GM18520 (cell line): ENCODE results near the gene OR1D5.
"Not testable (repeated sequence)": the region's sequence is repeated elsewhere in the genome, so short reads cannot be mapped to it uniquely, and the experiment has no call there.

Source experiments
- ATAC-seq: cut with Tn5 transposase; IDR thresholded peaks from one replicate; pipeline ENCODE4 v1.9.1; 2021; ENCODE audit not compliant: unreplicated experiment

The OR1D5 gene

DNA sequence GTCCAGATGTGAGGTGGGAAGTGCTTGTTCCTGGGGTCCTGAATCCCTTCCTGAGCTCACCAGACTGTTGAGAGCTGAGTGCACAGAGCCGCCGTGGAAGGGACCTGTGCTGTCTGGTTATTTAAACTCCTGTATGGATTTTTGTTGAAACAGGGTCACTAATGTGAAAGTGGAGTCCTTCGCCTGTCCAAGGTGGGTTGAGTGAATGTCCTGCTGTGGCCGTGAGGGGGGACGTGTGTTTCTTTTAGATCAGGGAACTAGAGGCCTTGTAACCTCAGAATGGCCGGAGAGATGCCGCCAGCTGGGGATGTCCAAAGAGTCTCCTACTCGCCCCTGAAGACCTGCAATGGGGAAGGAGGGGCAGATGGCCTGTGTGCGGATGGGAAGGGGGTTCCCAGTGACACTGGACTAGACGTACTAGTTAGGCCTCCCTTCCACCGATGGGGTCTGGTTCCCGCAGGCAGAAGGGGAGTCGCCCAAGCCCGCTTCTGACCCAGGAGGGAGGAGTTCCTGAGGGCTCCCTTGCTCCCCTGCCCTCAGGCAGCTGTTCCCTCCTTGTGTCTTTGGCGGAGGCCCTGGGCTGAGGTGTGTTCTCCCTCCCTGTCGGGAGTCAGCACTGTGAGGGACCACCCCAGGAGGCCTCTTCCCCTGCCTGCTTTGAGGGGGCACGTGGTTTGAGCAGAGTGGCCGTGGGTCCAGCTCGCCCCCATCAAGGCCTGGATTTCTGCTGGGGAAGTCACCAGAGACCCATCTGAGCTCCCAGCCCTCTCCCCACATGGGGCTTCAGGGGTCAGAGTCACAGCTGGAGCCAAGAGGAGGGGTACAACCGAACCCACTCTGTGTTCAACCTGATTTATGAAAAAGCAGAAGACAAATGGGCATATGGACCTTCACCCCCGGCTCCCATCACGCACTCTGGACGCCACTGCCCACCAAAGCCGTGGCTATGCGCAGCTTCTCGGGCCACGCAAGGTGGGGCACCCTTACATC, 30.9 kb downstream of the OR1D5 start:
- no peak for ATAC-seq

DNA sequence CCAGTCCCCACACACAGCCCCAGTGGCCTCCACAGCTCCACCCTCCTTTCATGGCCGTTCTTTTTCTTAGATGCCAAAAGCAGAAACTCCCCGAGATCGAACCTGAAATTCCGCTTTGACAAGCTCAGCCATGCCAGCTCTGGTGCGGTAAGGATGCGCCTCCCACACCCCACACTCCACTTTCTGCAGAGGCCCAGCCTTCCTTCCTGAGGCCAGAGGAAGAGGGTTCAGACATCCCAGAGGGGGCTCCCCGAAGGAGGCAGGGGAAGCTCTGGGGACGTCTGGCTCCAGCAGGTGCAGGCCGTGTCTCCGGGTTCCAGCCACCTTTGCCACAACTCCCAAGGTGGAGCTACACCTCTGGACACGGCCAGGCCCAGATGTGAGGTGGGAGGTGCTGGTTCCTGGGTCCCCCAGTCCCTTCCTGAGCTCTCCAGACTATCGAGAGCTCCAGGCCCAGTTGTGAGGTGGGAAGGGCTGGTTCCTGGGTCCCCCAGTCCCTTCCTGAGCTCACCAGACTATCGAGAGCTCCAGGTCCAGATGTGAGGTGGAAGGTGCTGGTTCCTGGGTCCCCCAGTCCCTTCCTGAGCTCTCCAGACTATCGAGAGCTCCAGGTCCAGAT, 32.4 kb downstream of the OR1D5 start:
- not testable (repeated sequence) for ATAC-seq

DNA sequence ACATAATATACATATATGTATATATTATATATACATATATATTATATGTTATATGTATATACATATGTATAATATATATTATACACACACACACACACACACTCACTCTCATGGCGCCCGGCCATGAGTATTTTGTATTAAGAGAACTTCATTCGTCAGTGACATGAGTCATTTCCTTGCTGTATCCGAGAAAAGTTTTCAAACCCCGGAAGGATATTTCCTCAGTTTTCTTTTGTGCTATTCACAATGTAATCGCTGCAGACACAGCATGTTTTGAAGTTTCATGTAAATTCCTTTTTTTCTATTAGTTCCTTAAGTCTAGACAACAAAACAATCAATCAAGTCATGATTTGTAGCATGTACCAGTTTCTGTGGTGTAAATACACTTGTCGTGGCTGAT, 33.3 kb downstream of the OR1D5 start:
- ATAC-seq: no peak

DNA sequence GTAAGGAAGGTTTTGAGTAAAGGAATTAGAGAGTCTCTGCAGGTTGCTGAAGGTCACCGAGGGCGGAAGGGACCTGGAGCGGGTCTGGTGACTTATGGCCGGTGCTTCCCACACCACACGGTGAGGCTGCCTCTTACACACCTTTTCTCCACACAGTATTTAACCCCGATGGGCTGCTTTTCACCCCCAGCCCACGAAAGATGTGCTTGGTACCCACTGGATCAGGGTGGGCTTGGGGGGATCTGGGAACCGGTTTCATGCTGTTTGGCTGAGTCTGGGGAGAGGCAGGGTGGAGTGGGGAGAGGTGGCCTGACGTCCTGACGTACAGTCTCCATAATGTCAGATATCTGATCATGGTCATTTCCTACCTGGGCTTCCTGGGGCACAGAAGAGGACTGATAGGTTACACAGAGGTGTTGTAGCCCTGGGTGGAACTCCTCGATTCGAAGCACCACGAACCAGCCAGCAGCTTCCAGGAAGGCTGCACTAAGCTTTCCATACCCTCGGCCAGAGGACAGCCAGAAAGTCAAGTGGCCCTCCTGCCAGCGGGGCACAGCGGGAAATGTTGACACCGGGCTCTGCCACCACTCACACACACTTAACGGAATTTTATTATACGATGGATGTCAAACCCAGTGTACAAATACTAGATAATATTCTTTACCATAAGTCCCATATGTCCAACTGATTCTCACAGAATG, 34.0 kb downstream of the OR1D5 start:
- no peak for ATAC-seq

DNA sequence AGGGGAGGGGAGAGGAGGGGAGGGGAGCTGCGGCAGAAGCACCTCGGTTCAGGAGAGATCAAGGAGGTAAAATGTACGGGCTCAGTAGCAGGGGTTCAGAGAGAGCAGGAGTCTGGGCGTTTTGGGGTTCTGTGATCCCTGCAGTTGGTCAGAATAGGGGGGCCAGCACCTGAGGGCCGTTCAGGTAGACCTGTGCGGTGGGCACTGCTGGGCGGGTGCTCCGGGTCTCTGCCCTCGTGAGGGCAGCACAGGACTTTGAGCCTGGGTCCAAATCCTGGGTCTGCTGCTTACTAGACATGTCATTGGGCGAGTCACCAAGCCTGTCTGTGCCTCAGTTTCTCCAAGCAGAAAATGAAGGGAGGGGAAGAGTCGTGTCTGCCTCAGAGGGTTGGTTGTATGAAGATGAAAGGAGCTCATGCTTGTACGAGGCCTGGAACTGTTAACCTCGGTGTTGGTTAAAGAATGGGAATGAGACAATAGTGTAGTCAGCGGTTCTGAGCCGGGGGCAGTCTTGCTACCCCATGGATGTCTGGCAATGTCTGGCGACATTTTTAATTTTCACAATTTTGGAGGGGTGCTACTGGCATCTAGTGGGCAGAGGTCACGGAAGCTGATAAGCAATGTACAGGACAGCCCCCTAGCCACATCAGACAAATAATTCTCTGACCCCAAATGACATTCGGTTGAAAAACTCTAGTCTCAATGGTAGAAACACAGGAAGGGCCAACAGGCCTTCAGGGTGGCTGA, 35.4 kb downstream of the OR1D5 start:
- ATAC-seq: no peak

DNA sequence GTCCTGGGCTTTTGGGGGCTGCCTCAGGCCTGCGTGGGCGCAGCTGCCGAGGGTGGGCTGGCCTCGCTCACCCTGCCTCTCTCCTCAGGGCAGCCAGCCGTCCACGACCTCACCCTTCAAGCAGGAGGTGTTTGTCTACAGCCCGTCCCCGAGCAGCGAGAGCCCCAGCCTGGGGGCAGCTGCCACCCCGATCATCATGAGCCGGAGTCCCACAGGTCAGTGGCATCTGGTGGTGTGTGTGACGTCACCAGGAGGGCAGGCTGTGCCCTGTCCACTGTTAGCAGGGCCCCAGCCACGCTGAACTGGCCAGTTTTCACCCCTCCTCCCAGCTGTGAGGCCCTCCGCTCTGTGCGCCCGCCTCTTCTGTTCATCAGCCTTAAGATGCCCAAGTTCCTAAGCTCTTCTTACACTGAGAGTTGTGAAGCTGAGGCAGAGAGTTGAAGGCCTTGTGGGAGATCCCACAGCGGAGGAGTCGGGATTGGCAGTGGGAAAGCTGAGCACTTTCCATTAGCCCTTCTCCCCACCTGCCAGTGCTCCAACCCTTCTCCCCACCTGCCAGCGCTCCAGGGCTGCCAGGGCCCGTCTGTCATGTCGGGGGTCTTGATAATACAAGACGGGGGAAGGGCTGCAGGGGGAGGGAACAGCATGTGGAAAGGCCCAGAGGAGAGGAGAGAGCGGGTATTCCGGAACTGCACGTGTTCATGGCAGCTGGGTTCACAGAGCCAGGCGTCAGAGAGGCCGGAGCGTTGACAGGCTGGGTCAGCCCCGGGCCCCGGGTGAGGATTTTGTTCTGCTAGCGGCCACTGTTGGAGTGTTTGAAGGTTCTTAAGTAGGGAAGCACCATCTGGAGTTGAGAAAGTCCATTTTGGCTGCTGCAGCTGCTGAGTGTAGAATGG, 36.3 kb downstream of the OR1D5 start:
- ATAC-seq: no peak

DNA sequence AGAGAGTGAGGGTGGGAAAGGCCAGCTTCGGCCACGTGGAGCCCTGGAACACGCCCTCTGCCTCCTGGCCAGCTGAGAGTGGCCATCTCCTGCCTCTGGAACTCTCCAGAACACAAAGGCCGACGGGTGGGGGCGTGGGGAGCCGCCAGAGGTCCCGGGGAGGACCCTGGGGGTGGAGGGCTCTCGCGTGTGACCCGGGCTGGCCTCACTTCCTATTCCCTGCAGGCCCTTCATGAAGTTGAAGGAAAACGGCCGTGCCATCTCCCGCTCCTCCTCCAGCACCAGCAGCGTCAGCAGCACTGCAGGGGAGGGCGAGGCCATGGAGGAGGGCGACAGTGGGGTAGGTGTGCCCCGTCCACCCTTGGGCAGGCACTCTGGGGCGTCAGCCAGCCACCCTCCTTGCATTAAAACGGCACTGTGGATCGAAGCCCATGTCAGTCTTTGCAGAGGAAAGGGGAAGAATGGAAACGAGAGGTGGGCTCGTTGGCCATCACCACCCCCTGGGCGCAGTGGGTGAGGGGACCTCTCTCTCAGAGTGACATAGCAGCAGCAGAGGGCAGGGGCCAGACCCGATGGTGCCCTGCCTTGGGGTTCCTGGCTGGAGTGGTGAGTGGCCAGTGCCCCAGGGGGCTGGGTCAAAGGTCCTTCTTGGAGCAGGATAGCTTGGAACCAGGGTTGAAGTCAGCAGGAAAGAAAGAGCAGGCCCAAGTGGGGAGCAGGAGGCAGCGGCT, 37.1 kb downstream of the OR1D5 start:
- ATAC-seq: no peak

DNA sequence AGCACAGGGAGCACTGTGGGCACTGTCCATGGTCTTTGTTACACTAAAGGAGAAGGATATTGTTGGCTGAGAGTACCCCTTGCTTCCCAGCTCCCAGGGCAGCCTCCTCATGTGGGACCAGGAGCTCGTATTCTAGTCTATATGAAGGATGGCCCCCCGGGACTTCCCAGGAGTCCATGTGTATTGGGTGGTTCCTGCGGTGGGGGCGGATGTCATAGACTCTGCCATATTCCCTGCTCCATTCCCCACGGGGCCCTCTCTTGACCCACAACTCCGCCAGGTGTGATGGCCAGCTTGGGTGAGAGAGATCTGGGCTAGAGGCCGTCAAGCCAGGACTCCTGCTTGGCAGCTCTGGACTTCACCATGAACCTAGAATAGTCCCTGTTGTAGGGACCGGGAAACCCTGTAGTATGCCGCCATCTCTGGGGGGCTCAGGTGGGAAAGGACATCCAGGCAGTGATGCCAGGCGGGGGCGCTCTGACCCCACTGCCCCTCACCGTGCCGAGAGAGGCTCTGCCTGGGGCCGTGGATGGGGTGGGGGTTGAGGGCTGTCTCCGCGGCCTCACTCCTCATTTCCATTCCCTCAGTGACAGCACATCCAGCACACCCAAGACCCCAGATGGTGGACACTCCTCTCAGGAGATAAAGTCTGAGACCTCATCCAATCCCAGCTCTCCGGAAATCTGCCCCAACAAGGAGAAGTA, 37.8 kb downstream of the OR1D5 start:
- ATAC-seq: no peak

DNA sequence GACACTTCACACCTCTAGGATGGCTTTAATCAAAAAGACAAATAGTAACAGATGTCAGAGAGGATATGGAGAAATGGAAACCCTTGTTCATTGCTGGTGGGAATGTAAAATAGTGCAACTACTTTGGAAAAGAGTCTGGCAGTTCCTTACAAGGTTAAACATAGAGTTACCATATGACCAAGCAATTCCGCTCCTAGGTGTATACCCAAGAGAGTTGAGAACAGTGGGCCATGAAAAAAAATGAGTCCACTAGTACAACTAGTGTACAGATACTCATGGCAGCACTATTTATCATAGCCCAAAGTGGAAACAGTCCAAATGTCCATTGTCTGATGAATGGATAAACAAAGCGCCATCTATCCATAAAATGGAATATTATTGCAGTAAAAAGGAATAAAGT, 39.1 kb downstream of the OR1D5 start:
- no peak for ATAC-seq

DNA sequence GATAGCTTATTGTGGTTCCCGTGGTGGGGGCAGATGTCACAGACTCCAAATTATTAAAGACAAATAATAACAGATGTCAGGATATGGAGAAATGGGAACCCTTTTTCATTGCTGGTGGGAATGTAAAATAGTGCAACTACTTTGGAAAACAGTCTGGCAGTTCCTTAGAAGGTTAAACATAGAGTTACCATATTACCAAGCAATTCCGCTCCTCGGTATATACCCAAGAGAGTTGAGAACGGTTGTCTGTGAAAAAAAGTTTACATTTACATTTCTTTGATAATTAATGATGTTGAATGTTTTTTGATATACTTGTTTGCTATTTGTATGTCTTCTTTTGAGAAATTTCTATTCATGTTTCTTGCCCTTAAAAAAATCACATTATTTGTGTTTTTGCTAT, 41.2 kb downstream of the OR1D5 start:
- ATAC-seq: no peak

DNA sequence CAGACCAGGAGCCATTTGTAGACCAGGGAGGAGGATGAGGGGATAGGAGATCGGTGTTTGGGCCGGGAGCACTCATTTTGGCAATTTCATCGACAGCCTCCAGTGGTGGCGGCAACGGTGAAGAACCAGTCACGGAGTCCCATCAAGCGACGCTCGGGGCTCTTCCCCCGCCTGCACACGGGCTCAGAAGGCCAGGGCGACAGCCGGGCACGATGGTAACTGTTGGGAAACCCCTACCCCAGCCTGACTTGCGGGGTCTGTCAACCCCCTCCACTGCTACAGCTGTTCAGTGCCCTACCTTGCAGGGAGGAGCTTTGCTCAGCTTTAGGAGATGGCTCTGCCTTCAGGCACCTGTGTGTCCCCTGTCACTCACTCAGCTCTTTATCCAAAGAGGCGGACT, 43.0 kb downstream of the OR1D5 start:
- ATAC-seq: no peak

DNA sequence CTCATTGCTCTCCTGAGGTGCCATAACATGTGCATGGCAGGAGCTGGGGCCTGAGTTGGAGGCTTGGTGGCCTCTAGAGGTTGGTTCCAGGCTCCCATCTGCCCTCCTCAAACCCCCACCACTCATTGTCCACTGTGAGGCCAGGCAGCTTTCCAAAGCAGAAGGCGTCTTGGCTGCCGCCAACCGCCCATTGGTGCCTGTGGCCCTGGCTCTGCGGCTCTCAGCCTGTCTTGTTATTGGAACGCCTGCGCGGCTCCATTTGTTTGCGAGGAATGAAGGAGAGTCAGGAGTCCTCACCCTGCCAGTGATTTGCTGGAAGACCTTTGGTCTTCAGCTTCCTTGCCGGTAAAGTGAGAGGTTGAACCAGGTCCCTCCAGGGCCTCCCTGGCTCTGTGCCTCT, 43.6 kb downstream of the OR1D5 start:
- ATAC-seq: no peak

DNA sequence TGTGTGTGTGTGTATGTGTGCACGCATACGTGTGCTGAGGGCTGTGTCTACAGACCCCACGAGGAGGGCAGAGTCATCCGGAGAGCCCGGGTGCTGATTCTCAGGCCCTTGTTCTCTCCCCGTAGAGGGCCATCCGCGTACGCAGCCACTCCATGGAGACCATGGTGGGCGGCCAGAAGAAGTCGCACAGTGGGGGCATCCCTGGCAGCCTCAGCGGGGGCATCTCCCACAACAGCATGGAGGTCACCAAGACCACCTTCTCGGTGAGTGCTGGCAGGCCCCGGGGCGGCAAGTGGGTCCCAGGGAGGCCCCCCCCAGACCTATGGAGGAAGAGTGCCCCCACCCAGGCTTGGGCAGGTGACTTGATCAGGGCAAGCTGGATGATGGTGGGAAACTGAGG, 45.5 kb downstream of the OR1D5 start:
- no peak for ATAC-seq

DNA sequence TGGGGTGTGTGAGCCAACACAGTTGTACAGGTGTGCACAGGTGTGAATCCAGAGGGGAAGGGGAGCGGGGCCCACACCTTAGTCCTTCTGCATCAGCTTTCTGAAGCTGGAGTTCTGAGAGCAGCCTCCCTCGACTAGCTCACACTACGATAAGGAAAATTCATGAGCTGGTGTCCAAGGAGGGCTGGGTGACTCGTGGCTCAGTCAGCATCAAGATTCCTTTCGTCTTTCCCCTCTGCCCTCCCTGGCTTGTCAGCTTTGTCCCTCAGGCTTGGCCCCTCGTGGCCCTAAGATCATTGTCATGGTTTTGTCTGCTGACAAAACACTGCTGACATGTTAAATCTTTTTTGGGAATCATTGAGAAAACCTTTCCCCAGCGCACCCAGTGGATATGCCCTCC, 47.5 kb downstream of the OR1D5 start:
- ATAC-seq: no peak

DNA sequence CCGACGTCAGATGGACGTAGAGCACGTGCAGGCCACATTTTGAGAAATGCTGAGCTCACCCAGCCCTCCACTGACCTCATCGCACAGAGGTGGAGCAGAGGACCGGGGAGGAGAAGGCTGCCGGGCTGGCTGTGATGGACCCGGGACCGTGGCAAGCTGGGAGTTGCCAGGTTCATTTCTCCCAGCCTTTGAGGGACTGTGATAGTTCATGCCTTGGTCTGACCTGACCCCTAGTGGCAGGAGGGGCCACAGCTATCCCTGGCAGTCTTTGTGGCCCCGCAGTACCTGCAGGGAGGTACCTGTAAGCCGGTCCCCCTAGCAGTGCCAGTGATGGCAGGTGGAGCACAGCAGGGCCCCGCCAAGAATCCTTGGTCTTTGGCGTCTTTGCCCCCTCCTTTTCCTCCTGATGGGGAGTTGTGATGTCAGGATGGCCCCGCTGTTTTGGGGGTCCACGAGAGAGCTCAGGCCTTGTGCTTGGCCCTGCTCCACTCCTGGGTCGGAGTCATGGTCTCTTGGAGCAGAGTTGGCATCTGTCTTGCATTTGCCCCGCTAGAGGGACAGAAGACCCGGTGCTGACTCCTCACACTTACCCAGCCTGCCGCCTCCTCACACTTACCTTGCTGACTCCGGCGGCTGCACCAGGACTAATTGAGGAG, 50.4 kb downstream of the OR1D5 start:
- ATAC-seq: no peak
